Dendritic cell treated with granulocyte-macrophage colony-stimulating factor and Interleukin-4, amounts not matched to agents 40 ng/mL and 50 ng/mL, for 4 days (primary cell): ENCODE data around the gene ROBO1.

Source experiments
- H3K27ac Mint-ChIP-seq: one replicate; pipeline ENCODE4 v1.8.0; 2022; ENCODE audit warnings: mild to moderate bottlenecking, mixed read lengths
- H3K27me3 Mint-ChIP-seq: one replicate; pipeline ENCODE4 v1.8.0; 2022; ENCODE audit warnings: mild to moderate bottlenecking, mixed read lengths
- H3K36me3 Mint-ChIP-seq: one replicate; pipeline ENCODE4 v1.8.0; 2022; ENCODE audit warnings: low read depth, mixed read lengths
- H3K4me1 Mint-ChIP-seq: one replicate; pipeline ENCODE4 v1.8.0; 2022; ENCODE audit warnings: low read depth, mixed read lengths
- H3K4me3 Mint-ChIP-seq: one replicate; pipeline ENCODE4 v1.8.0; 2022; ENCODE audit warnings: mild to moderate bottlenecking, moderate library complexity, mixed read lengths
- H3K9me3 Mint-ChIP-seq: one replicate; pipeline ENCODE4 v1.8.0; 2022; ENCODE audit warnings: mixed read lengths
- intact Hi-C: fragments of 100-400 bp; cut with micrococcal nuclease; formaldehyde crosslinking; loops from one replicate; pipeline ENCODE4 v1.15.0; 2022

ROBO1 gene

DNA sequence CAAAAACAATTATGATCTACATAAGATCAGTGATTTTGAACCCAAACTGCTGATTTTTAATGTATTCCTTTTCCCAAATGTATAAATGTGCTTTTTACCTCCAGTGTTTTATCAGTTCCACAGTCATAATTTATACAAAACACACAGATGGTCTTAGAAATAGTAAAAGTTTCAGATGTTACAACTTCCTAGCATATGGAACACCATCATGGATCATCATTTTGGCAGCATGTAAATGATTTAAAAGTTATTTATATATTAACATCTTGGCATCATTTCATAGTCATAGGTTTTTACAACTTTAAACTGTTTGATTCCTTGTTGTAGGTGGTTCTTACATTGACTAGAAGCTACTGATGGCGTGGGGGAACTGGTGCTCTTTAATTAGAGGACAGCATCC, 1025.3 kb downstream of the ROBO1 start:
- no peak overlapping the region for H3K4me3 Mint-ChIP-seq
- H3K27me3 Mint-ChIP-seq: no peaks in the 10 kb centered on the region
- H3K4me1 Mint-ChIP-seq: no peaks in the 10 kb centered on the region
- intact Hi-C loops: no loop called here
- H3K36me3 Mint-ChIP-seq: no peaks in the 10 kb centered on the region
- no peaks in the 10 kb centered on the region for H3K9me3 Mint-ChIP-seq
- no peak overlapping the region for H3K27ac Mint-ChIP-seq

DNA sequence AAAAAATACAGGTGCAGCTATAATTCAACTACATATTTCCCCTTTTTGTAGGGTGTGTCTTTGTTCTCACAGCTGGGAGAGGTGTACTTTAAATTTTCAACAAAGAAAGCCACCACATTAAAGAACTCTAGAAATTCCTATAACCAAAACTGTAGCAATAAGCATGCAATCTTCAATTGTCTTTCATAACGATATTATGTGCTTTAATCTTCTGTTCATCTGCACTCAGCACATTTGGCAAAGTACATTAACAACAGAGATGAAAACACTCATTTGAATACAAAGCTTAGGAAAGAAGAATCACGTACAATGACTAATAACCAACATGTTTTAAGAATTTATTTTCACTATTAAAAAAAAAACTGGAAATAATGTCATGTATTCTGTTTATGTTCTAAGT, 1025.8 kb downstream of the ROBO1 start:
- Mint-ChIP-seq H3K4me1 (no peaks in the 10 kb centered on the region), H3K27ac (no peak overlapping the region), H3K36me3 (no peaks in the 10 kb centered on the region), H3K4me3 (no peak overlapping the region), H3K9me3 (no peaks in the 10 kb centered on the region), H3K27me3 (no peaks in the 10 kb centered on the region)
- intact Hi-C loops: no loop called here

DNA sequence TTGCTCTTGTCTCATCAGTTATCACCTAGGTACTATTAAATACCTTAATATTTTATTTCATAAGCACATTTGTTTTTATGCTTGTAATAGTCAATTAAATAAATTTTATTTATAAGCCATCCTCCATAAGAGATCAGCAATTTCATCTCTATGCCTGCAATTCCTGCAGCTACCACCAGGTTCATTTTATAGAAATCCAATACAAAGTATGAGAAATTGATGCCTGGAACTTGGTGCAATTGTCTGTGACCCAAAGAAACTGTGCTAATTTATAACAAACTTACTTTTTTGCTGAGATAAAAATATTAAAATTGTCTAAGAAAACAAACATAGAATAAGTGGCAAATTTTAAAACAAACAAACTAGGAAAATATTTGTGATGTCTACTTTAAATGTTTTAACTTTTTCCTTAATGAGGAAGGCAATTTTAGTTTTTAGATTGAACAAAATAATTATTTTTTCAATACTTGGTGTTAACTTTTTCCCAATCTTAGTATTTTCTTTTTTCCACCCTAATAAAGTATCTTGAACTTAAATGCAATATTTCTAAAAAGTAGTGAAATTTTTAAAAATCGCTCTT, 1026.6 kb downstream of the ROBO1 start:
- no peaks in the 10 kb centered on the region for H3K36me3 Mint-ChIP-seq
- H3K27ac Mint-ChIP-seq: no peak overlapping the region
- intact Hi-C loops: no loop called here
- H3K4me3 Mint-ChIP-seq: no peak overlapping the region
- no peaks in the 10 kb centered on the region for H3K9me3 Mint-ChIP-seq
- H3K27me3 Mint-ChIP-seq: no peaks in the 10 kb centered on the region
- no peaks in the 10 kb centered on the region for H3K4me1 Mint-ChIP-seq

DNA sequence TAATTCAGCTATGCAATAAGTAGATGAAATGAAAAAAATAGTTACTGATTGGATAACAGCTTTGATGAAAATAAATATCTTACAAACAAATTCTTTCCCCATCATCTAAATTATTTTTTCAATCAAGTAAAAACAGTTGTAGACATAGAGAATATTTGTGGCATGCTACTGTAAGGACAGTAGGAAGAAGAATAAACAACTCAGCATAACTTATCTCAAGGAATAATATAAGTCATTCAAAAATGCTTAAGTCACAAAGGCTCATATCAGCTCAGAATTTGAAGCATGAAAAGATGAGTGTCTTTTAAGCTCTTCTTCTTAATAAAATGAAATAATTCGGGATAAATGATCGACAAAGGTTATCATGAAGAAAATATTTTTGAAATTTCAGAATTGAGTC, 1029.0 kb downstream of the ROBO1 start:
- no peaks in the 10 kb centered on the region for H3K4me1 Mint-ChIP-seq
- no peak overlapping the region for H3K4me3 Mint-ChIP-seq
- intact Hi-C loops: no loop called here
- H3K27me3 Mint-ChIP-seq: no peaks in the 10 kb centered on the region
- no peak overlapping the region for H3K27ac Mint-ChIP-seq
- H3K9me3 Mint-ChIP-seq: no peaks in the 10 kb centered on the region
- H3K36me3 Mint-ChIP-seq: no peaks in the 10 kb centered on the region

DNA sequence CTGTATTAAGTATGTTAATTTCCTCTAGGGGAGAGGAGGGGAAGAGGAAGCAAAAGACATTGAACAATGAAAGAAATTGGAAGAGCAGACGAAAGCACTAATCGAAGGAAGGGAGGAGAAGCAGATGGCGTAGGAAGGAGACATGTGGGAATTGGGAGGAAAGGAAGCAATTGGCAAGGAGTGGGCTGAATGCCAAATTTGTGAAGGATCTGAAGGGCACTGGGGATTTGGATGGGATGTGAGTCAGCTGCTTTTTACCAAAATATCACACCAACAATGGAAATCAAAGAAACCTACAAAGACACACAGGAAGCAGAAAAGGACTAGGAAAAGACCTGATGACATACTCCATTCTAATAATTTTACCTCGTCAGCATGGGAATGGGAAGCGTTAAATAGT, 1029.8 kb downstream of the ROBO1 start:
- H3K36me3 Mint-ChIP-seq: no peaks in the 10 kb centered on the region
- no peak overlapping the region for H3K27ac Mint-ChIP-seq
- H3K27me3 Mint-ChIP-seq: no peaks in the 10 kb centered on the region
- H3K4me3 Mint-ChIP-seq: no peak overlapping the region
- no peaks in the 10 kb centered on the region for H3K4me1 Mint-ChIP-seq
- H3K9me3 Mint-ChIP-seq: no peaks in the 10 kb centered on the region
- intact Hi-C loops: no loop called here

DNA sequence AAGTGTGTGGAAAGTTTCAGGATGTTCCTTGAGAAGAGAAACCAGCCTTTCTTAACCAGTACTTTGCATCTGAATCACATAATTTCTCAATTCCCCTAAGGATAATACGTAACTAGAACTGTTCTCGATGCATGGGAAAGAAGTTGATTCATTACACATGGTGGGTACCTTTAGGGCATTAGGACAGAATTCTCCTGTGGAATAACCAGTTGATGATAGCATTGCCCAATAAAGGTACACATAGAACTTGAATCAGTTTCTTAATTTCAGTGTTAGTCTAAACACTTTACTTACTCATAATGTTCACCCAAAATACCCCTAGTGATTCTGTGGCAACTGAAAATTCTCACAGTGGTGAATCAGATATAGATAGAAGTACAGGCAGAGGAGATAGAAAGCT, 1030.9 kb downstream of the ROBO1 start:
- no peaks in the 10 kb centered on the region for H3K36me3 Mint-ChIP-seq
- intact Hi-C loops: no loop called here
- no peak overlapping the region for H3K4me3 Mint-ChIP-seq
- H3K9me3 Mint-ChIP-seq: no peaks in the 10 kb centered on the region
- H3K27ac Mint-ChIP-seq: no peak overlapping the region
- H3K27me3 Mint-ChIP-seq: no peaks in the 10 kb centered on the region
- H3K4me1 Mint-ChIP-seq: no peaks in the 10 kb centered on the region

DNA sequence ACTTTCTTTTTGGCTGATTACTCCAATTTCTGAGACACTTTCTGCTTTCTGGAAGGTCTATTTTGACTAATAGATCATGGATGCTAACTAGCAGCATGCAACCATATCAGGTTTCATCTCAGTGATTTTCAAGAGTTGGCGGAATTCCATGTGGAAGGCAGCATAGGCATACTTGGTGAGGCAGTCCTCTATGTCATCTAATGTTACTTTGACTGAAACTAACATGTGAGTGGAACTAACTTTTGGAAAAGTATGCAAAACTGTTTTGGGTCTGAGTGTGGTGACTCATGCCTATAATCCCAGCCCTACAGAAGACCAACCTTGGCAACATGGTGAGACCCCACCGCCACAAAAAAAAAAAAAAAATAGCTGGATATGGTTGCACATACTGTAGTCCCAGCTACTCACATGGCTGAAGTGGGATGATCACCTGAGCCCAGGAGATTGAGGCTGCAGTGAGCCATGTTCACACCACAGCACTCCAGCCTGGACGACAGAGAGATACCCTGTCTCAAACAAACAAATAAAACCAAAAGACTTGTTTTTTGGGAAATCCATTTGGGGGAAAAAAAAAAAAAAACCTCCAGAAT, 1033.7 kb downstream of the ROBO1 start:
- intact Hi-C loops: no loop called here
- Mint-ChIP-seq H3K27me3 (no peaks in the 10 kb centered on the region), H3K36me3 (no peaks in the 10 kb centered on the region), H3K9me3 (no peaks in the 10 kb centered on the region), H3K4me1 (no peaks in the 10 kb centered on the region), H3K4me3 (no peak overlapping the region), H3K27ac (no peak overlapping the region)

DNA sequence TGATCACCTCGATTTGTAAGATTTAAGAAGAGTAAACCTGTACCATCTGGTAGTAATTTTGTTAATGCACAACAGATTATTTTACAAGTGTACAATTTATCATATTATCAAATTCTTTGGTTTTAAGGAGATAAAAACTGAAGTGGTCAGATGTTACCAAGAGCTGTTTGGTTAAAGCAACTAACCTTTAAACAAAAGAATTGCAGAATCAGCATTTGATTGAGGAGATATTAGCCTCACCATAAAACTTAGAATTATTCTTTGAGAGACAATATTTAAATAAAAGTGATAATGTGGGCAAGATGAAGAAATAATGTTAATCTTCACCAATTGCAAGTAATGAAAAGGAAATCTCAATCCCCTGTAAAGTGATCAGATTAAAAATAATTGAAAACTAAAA, 1034.9 kb downstream of the ROBO1 start:
- Mint-ChIP-seq H3K36me3 (no peaks in the 10 kb centered on the region), H3K27ac (no peak overlapping the region), H3K9me3 (no peaks in the 10 kb centered on the region), H3K4me1 (no peaks in the 10 kb centered on the region), H3K27me3 (no peaks in the 10 kb centered on the region), H3K4me3 (no peak overlapping the region)
- intact Hi-C loops: no loop called here

DNA sequence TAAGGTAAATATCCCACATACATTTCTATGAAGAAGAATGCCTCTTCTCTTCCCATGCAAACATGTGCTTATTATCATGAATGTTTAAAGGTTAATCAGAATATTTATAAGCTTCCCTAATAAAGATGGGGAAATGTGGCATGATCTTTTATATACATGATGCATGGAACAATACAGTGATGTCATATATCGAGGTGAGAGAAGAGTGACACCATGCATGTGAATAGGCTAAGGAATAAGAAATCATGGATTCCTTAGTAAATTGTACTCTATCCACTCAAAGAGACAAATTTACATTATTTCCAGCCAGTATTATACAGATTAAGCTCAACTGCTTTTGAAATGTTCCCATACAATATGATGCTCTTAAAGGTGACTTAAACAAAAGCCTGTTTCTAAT, 1035.3 kb downstream of the ROBO1 start:
- Mint-ChIP-seq H3K4me3 (no peak overlapping the region), H3K27ac (no peak overlapping the region), H3K36me3 (no peaks in the 10 kb centered on the region), H3K9me3 (no peaks in the 10 kb centered on the region), H3K27me3 (no peaks in the 10 kb centered on the region), H3K4me1 (no peaks in the 10 kb centered on the region)
- intact Hi-C loops: no loop called here

DNA sequence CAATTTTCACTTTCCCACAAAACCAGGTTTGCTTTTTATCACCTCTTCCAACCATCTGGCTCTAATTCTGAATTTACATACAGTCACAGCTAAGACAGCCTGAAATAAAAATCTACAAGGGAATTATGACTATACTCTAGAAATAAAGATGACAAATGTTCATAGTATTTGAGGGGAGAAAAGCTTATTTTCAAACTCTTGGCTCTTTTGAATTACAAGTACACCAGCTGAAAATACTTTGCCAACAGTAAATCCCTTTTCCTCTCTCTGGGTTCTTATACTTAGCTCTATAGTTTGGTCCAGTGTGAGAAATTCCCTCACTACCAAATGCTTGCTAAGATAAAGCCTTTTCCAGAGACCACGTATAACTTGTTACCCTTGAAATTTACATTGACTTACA, 1037.9 kb downstream of the ROBO1 start:
- Mint-ChIP-seq H3K9me3 (no peaks in the 10 kb centered on the region), H3K4me1 (no peaks in the 10 kb centered on the region), H3K27ac (no peak overlapping the region), H3K27me3 (no peaks in the 10 kb centered on the region), H3K36me3 (no peaks in the 10 kb centered on the region), H3K4me3 (no peak overlapping the region)
- intact Hi-C loops: no loop called here

DNA sequence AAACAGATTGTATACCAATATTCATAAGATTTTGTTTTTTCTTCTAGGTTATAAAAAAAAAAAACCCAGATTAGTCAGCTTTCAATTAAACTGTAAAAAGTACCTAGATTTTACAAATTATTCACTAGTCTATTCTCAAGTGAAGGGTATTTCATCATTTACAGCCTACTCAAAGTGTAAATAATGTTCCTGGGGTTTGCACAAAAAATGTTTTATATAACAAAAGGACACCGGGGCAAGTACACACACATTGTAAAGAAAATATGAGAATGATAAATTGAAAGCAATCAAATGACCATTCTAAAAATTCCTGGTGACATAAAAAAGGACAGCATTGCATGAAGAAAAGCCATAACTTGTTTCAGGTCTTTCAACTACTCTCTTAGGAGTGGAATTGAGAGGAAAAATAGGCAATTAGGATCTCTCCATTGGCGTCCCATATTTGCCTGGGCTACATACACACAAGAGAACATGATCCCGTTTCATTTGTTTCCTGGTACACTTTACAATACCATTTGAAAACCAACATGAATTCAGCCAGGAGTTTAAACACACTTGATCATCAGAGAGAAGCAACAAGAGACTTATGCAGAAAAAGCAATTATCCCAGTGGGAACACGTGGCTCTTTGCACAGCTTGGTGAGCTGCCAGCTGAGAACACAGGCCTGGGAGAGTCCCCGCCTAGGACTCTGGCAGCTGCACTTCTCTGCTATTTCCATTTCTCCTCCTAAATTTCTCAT, 1039.2 kb downstream of the ROBO1 start:
- Mint-ChIP-seq H3K27ac (no peak overlapping the region), H3K36me3 (no peaks in the 10 kb centered on the region)

DNA sequence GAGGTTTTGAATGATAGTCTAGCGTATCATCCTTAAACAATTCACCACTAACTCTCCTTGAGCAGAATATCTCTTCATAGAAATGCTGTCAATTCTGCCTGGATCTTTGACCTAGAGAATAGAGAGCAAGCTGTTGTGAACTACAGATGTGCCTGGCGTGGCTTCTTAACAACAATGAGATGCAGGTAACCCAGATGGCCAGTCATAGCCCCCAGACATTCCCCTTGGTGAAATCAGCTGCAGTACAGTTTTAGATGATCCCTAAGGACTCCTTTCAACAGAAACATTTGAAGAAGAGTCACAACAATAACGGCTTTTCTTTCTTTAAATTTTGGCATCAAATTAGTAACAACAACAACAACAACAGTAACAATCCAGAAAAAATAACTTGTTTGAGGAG, 1041.3 kb downstream of the ROBO1 start:
- no peaks in the 10 kb centered on the region for H3K36me3 Mint-ChIP-seq
- no peak overlapping the region for H3K27ac Mint-ChIP-seq
- H3K4me1 Mint-ChIP-seq: no peaks in the 10 kb centered on the region
- no peaks in the 10 kb centered on the region for H3K9me3 Mint-ChIP-seq
- H3K27me3 Mint-ChIP-seq: no peaks in the 10 kb centered on the region
- intact Hi-C loops: no loop called here
- H3K4me3 Mint-ChIP-seq: no peak overlapping the region

More for the DNA sequence above, 1039.2 kb downstream of the ROBO1 start:
- intact Hi-C loops: no loop called here
- no peaks in the 10 kb centered on the region for H3K27me3 Mint-ChIP-seq
- no peaks in the 10 kb centered on the region for H3K4me1 Mint-ChIP-seq
- H3K9me3 Mint-ChIP-seq: no peaks in the 10 kb centered on the region
- H3K4me3 Mint-ChIP-seq: no peak overlapping the region

DNA sequence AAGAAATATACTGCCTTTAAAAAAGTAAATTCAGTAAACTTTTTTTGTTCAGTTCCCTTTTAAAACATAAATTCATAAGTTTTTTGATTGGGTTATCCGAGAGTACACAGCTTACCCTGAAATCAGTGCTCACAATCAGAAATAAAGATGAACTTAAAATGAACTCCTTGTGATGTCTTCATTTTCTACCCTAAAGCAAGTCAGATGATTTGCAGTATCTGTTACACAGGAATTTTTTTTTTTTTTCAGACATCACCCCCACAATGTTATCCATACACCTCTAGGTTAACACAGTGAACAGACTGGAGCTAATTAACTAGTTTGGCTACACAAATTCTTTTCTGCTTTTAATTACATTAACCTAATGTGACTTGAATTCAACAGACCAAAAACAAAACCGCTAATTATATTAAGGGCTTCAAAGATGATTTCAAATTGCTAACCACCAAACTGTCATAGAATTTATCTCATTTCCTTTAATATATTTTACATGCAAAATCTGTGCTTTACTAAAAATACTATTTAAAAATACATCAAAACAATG, 1042.0 kb downstream of the ROBO1 start:
- Mint-ChIP-seq H3K4me1 (no peaks in the 10 kb centered on the region), H3K27ac (no peak overlapping the region), H3K27me3 (no peaks in the 10 kb centered on the region), H3K36me3 (no peaks in the 10 kb centered on the region), H3K4me3 (no peak overlapping the region), H3K9me3 (no peaks in the 10 kb centered on the region)
- intact Hi-C loops: no loop called here

DNA sequence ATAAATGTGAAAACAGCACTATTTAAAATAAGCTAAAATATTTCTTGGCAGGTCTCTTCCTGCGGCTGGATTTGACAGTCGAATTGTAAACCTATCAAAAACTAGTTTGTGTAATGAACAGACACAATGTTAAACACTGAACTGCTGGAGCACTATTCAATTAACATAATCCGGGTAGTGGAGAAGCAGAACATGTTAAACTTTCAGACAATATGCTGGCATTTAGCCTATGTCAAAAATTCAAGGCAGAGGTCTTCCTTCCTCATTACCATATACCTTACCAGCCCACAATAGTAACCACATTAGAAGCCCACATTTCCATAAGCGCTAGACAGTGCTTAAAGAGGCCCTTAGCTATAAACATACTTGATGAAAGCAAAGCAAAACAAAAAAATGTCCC, 1042.9 kb downstream of the ROBO1 start:
- Mint-ChIP-seq H3K4me1 (no peaks in the 10 kb centered on the region), H3K9me3 (no peaks in the 10 kb centered on the region), H3K36me3 (no peaks in the 10 kb centered on the region), H3K4me3 (no peak overlapping the region), H3K27me3 (no peaks in the 10 kb centered on the region), H3K27ac (no peak overlapping the region)
- intact Hi-C loops: no loop called here
